GM12801 (cell line): ENCODE measurements around the gene TRMT11.

Source experiments
- TF ChIP-seq, protein P1 (sequence below): IDR thresholded peaks from one replicate; pipeline ENCODE4 v1.5.1; 2011; ENCODE audit warnings: control low read depth; ENCODE audit not compliant: insufficient read length; ENCODE audit errors: extremely low read depth

Gene TRMT11

DNA sequence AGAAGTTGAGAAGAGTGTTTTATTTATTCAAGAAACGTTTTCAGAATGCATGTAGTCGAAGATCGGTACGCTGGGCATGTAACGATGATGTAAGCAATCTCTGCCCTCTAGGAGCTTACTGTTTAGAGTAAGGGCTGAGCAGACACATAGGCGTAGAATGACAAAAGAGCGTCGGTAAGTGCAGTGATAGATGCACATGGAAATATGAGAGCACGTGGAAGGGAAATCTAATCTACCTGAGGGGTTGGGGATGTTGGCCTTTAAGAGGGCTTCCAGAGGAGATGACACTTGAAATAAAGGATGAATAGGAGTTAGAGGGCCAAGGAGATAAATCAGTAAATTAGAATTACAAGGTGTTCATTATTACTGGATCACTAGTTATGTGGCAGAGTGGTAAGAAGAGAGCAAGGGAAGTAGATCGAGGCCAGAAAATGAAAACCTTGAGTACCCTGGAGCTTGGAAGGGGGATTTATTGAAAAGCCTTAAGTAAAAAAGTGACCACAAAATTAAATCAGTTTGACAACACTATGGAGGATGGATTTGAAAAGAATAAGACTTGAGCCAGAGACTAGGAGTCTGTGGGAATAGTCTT is 782 bp downstream of the TRMT11 start:
- TF ChIP-seq, protein P1, sequence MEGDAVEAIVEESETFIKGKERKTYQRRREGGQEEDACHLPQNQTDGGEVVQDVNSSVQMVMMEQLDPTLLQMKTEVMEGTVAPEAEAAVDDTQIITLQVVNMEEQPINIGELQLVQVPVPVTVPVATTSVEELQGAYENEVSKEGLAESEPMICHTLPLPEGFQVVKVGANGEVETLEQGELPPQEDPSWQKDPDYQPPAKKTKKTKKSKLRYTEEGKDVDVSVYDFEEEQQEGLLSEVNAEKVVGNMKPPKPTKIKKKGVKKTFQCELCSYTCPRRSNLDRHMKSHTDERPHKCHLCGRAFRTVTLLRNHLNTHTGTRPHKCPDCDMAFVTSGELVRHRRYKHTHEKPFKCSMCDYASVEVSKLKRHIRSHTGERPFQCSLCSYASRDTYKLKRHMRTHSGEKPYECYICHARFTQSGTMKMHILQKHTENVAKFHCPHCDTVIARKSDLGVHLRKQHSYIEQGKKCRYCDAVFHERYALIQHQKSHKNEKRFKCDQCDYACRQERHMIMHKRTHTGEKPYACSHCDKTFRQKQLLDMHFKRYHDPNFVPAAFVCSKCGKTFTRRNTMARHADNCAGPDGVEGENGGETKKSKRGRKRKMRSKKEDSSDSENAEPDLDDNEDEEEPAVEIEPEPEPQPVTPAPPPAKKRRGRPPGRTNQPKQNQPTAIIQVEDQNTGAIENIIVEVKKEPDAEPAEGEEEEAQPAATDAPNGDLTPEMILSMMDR: no peak

DNA sequence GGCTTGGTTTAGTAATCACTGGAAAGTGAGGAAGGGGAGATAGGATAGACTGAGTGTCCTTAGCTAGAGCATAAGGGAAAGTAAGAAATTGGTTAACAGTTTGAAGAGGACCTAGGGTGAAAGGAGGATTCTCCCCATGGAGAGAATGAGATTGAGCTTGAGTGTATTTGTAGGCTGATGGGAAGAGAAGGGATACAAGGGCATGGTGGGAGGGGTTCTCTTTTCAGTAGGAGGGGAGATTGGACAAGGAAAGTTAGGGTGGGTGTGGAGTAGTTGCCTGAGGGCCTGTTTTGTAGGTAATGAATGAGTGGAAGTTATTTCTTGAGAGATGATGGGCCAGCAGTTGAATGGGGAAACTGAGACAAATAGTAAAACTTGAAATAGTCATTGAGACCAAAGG is 1.9 kb downstream of the TRMT11 start:
- TF ChIP-seq, protein P1: no peak

DNA sequence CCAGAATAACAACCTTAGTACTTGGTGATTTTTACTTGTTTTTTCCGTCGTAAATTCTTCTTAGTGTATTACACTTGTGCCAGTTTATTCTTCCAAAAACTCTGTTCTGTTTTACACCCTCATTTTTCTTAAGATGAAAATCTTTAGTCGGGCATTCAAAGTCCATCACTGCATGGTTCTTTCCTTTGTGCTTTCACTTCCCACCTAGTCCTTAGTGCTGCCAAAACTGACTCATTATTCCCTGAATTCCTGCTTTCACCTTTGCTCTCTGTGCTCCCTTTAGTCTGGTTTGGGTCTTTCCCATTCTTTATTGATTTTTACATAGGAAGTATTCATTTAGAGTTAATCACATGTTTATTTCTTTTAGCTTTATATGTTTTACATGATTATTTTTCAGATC is 3.3 kb downstream of the TRMT11 start:
- TF ChIP-seq, protein P1: no peak

DNA sequence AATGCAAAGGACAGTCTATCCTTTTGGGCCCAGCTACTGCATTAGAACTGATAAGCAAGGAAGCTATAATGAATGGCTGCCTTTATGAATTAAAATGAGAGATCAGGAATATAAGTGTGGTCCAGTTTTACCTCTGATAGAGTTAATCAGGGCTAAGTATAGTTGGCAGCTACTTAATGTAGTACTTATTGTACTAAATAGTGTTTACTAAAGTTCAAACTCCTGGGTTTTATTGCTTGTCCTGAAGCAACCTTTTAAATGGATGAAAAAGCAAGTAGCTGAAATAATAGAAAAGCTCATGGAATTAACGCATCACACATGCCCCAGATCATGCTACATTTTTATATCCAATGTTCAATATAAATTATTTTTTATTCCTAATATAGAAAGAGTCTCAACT is 5.3 kb downstream of the TRMT11 start:
- TF ChIP-seq, protein P1: no peak

DNA sequence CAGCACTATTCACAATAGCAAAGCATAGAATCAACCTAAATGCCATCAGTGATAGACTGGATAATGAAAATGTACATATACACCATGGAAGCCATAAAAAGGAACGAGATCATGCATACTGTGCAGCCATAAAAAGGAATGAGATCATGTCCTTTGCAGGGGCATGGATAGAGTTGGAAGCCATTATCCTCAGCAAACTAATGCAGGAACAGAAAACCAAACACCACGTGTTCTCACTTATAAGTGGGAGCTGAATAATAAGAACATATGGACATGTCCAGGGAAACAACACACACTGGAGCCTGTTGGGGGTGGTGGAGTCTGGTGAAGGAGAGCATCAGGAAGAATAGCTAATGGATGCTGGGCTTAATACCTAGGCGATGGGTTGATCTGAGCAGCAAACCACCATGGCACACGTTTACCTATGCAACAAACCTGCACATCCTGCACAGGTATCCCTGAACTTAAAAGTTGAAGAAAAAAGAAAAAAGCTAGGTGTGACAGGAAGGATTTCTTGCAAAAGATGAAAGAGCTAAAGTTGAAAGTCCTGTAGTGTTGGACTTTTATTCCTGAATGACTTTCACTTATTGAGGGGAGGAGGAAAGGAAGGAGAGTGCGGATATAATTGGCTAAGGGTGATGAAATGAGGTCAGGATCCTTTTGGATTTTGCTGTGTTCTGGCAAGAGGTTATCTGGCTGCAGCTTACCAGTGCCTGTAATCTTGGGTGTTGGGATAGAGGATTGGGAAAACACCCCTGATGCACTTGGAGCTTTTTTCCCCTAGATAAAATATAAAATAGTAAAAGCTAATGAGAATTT is 8.5 kb downstream of the TRMT11 start:
- TF ChIP-seq, protein P1: no peak

DNA sequence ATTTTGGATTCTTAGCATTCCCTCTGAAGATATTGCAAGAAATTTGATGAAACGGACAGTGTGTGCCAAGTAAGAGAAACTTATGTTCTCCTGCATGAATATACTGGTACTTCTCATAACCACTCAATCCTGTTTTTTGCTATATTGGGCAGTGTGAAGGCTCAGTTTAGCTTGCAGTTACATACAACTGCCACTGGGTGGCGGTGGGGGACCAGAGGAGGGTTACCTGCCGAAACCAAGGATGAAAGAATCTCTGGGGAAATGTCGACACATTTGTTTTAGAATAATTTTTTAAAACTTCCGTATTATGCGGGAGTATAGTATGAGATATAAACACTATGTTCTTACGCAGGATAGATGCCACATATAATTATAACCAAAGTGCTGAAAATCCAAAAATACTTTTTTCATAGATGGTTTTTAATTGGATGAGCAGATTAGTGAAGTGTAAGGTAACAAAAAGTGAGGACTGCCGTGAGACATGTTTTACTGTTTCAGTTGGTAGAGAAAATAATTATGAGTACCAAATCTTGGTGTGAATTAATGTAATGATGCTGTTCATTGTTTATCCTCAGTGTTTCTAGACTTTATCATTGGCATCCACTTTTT is 9.7 kb downstream of the TRMT11 start:
- TF ChIP-seq, protein P1: peak; percentile 65
